HG03135 (cell line): ENCODE results near the gene CCDC87.
"Not testable (repeated sequence)": the region's sequence is repeated elsewhere in the genome, so short reads cannot be mapped to it uniquely, and the experiment has no call there.

ENCODE experiments used
- ATAC-seq: cut with Tn5 transposase; IDR thresholded peaks from one replicate; pipeline ENCODE4 v1.9.1; 2021; ENCODE audit warnings: mild to moderate bottlenecking, moderate library complexity; ENCODE audit not compliant: unreplicated experiment

Gene CCDC87, protein sequence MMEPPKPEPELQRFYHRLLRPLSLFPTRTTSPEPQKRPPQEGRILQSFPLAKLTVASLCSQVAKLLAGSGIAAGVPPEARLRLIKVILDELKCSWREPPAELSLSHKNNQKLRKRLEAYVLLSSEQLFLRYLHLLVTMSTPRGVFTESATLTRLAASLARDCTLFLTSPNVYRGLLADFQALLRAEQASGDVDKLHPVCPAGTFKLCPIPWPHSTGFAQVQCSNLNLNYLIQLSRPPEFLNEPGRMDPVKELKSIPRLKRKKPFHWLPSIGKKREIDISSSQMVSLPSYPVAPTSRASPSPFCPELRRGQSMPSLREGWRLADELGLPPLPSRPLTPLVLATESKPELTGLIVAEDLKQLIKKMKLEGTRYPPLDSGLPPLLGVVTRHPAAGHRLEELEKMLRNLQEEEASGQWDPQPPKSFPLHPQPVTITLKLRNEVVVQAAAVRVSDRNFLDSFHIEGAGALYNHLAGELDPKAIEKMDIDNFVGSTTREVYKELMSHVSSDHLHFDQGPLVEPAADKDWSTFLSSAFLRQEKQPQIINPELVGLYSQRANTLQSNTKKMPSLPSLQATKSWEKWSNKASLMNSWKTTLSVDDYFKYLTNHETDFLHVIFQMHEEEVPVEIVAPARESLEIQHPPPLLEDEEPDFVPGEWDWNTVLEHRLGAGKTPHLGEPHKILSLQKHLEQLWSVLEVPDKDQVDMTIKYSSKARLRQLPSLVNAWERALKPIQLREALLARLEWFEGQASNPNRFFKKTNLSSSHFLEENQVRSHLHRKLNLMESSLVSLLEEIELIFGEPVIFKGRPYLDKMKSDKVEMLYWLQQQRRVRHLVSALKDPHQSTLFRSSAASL

DNA sequence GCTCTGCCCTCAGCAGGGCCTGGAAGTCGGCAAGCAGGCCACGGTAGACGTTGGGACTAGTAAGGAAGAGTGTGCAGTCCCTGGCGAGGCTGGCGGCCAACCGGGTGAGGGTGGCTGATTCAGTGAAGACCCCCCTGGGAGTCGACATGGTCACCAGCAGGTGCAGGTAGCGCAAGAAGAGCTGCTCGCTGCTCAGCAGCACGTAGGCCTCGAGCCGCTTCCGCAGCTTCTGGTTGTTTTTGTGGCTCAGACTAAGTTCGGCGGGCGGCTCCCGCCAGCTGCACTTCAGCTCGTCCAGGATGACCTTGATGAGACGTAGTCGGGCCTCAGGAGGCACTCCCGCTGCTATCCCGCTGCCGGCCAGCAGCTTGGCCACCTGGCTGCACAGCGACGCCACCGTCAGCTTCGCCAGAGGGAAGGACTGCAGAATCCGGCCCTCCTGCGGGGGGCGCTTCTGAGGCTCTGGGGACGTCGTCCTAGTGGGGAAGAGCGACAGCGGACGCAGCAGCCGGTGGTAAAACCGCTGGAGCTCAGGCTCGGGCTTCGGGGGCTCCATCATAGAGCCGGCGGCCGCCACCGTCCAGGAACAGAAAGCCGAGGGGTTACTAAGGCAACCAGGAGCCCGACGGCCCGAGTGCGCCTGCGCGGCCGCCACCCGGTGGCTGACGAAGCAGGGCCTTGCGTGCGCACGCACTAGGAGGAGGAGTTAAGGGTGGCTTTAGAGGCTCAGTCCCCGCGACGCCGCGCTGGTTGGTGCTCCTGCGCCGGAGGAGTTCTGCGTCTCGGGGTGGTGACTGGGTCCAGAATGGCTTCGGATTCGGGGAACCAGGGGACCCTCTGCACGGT is at the start of gene CCDC87, which contains the start of gene CCS:
Gene CCDC87, minus strand, starts transcription at position 607 of the 846 bp plus-strand sequence. Its CDS starts 48 bp downstream, at position 559.
Gene CCS, plus strand, starts transcription at position 729 of the 846 bp plus-strand sequence. Its CDS starts 77 bp downstream, at position 806.
- ATAC-seq = peak; percentile 87

DNA sequence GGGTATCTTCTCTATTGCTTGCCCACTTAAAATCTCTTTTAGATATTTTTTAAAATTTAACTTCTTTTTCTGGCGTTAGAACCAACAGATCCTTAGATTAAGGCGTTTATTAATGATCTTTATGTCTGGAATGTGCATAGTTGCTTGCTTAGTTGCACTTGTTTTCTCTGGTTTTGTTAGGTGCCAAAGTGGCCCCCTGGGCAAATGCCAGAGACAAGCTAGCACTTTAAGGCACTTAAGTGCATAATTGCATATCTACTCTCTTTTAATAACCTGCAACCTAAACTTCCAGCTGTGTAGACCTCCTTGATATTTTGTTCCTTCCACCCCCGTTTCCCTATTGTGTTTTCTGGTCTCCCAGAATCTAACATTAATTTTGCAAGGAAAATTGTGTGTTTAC is 49.0 kb upstream of the CCDC87 start:
- no peak for ATAC-seq

DNA sequence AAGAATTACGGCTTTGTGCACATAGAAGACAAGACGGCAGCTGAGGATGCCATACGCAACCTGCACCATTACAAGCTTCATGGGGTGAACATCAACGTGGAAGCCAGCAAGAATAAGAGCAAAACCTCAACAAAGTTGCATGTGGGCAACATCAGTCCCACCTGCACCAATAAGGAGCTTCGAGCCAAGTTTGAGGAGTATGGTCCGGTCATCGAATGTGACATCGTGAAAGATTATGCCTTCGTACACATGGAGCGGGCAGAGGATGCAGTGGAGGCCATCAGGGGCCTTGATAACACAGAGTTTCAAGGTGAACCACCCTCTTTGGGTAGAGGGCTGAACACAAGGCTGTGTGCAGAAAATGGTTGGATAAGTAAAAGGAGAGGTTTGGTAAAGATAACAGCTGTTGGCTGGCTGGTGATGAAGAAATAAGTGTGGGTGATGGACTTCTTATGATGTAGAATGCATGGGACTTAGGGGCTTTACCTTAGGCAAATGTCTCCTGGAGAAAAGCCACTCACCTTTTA is 47.0 kb upstream of the CCDC87 start:
- not testable (repeated sequence) for ATAC-seq

DNA sequence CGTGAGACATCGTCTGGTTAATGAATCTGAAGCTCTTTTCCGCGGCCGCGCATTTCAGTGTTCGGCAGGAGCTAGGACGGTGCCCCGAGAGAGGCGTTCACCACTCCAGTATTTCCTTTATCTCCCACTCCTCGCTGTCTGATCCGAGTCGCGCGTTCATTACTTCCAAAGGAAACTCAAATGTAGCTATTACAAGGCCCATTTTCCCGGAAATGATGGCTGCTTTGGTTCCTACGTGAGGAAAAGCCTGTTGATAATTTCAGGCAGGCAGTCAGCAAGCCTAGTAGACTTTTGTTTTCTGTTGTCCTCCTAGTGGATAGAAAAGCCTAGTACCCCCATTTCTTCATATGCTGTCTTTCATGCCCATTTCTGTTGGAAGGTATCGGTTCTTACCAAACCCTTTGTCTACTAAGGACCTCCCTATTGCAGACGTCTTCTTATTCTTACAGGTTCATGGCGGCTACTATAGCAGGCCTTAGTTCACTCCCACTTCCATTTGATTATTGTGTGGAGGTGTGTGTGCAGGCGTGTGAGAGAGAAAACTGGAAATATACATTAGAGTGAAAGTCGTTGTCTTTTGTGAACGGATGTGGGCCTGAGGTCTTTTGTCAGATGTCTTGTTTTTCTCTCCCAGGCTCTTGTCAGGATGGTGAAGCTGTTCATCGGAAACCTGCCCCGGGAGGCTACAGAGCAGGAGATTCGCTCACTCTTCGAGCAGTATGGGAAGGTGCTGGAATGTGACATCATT is 46.4 kb upstream of the CCDC87 start:
- ATAC-seq = no peak

DNA sequence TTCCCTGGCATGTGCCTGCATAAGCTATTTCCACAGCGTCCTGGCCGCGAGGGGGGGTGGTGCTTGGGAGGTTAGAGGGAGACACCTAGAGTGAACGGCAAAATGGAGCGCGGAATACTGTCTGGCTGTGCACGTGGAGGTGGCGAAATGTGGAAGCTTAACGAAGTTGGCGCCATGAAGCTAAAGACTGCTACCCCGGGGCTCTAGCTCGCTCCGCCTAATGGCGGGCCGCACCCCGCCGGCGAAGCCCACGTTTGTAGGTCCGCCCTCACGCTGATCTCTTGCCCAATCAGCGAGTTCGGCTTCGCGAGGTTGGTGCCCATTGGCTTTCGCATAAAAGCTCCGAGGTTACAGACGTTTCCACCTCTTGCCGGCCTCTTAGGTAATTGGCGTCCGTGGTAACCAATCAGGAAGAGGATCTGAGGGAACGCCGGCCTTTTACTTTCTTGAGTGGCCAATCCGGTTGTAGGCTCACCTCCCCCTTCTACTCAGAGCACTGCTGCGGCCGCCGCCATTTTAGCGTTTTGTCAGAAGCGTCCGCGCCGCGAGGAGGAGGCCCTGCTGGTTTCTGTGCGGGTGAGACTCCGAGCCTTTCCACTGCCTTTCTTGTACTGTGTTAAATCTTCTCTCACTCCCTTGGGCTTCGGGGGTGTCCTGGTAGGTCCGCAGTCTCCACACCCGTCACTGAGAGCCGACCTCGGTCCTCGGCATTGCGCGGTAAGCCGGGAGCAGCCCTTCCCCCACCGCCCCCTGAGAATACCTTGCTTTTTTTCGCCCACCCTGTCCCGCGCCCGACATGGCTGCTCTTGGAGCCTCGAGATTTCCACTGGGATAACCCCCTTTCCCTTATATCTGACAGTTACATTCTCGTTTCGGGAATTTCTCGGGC is 45.6 kb upstream of the CCDC87 start, which contains the start of gene RBM4:
Gene RBM4, plus strand, starts transcription at position 527 of the 889 bp plus-strand sequence. CDS start 1,009 bp downstream, outside the sequence.
- peak; percentile 89 for ATAC-seq

DNA sequence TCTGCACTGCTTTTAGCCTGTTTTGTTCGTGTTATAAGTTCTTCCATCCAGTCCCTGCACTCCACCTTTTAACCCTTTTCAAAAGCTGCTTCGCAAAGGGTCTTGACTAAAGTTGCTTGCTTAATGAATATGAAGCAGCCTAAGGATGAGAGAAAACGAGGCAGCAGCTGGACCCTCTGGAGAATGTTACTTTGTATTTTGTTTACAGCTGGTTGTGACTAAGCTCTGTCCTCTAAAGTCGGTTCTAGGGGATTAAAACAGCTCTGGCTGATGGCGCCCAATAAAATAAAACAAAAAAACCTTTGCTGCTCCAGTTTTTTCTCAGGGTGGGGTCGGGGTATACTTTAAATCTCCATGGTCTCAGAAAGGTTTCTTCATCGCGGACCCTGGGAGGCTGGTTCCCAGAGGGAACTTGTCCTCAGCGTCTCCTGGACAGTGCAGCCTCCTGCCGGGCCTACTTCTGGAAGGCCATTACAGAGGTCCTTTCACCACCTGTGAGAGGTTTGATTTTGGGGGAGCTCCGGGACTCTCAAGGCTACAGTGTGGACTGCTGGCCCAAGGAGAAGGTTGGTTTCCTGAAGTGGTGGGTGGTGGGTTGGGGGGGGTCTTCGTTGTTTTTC is 44.8 kb upstream of the CCDC87 start:
- ATAC-seq = no peak

DNA sequence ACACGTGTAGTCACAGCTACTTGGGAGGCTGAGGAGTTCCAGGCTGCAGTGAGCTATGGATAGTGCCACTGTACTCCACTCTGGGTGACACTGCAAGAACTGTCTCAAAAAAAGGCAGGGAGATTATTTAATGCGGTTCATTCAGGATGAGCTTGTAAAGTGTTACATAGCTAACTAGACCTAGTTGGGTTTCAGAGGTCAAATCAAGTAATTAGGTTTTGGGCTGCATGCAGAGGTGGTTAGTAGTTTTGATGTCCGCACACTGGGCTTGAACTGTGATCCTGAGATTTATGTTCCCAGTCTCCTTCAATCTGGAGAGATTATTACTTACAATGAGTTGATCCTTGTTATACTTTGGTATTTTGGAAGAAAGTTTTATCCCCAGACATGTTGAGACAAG is 43.5 kb upstream of the CCDC87 start:
- ATAC-seq = no peak

DNA sequence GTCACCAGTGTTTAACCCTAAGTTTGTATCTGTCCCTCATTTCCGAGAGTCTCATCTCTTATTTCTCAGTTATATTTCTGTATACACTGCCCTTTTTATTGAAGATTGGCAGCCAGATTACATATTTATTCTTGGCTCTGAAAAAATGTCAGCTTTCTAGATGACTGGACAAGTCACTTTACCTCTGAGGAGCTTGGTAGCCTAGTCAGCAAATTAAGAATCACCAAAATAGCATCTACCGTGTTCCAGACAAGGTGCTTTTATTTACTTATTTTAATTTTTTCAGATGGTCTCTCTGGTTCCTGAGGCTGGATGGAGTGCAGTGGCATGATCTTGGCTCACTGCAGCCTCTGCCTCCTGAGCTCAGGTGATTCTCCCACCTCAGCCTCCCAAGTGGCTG is 40.1 kb upstream of the CCDC87 start:
- ATAC-seq = no peak

DNA sequence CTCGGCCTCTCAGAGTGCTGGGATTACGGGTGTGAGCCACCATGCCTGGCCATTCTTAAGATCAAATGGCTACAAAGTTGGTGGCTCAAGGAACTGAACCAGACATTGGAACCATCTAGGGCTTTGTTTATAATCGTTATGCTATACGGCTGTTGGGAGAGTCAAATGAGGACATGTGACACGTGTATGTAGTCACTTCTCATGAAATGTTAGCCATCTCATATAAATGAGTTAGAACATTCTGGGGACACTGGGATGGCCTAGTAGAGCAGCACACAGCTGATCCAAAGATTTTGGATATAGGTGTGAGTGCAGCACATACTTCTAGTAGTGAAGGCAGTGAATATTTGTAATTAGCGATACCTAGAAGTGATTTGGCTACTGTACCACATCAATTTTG is 39.0 kb upstream of the CCDC87 start:
- no peak for ATAC-seq

DNA sequence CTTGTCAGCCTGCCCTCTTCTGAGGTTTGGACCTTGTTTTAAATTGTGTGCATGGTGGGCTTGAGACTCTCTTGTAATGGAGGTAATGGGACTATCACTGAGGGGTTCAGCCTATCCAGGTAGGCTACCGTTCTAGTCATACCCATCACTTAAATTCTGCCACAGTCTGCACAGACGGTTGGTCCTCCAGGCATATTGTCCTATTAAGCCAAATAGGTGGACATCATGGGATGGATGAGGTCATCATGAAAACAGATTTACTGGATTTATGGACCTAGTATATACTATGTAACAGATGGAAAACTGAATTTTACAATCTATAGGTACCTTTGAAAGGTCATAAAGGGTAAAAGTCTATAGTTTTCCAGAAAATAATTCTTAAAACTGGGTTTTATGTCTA is 36.5 kb upstream of the CCDC87 start:
- no peak for ATAC-seq

DNA sequence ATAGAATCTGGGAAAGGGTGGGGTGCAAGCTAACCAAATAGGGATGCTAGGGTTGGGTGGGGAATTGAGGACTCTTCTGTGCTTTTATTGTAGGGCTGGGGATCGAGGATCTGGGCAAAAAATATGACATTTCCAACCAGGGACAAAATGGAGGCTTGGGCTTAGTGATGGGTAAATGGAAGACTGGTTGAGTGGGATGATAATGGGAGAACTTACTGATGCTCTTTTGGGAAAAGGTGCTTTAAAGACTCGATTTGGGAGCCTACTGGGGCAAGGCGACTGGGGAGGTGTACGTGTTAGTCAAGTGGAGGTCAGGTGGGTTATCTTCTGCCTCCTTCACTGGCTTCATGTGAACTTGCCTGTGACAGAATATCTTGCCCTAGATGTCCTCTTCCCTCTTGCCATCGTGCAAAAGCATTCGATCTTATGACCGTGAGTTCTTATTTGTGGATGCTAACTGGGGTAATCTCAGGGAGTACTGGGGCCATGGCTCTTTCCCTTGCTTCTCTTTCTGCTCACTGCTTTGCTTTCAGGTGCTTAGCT is 35.3 kb upstream of the CCDC87 start:
- ATAC-seq = no peak

DNA sequence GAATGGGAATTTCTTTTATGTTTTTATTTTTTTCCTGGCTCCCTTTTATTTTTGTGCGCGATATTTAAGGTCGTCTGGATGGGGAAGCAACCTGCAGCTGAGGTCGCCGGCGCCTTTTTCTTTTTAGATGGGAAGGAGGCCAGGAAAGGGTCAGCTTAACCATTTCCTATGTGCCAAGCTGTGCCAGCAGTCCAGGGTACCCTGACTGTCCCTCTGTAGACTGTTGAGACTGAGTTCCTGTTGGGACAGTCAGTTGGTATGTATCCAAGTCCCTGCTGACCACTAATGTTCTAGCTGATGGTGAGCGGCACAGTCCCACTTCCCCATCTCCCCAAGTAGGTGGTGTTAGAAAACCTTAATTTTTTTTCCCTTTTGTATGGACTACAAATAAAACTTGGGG is 34.1 kb upstream of the CCDC87 start:
- ATAC-seq = no peak

DNA sequence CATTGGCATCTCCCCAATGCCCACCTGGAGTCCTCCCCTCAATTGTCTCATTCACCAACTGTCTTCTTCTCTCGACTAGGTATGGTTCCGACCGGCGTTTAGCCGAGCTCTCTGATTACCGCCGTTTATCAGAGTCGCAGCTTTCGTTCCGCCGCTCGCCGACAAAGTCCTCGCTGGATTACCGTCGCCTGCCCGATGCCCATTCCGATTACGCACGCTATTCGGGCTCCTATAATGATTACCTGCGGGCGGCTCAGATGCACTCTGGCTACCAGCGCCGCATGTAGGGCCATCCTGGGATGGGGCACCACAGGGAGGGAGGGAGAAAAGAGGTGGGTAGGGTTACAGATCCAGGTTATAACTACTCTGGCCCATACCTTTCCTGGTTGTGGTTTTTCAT is 33.5 kb upstream of the CCDC87 start:
- ATAC-seq = no peak

DNA sequence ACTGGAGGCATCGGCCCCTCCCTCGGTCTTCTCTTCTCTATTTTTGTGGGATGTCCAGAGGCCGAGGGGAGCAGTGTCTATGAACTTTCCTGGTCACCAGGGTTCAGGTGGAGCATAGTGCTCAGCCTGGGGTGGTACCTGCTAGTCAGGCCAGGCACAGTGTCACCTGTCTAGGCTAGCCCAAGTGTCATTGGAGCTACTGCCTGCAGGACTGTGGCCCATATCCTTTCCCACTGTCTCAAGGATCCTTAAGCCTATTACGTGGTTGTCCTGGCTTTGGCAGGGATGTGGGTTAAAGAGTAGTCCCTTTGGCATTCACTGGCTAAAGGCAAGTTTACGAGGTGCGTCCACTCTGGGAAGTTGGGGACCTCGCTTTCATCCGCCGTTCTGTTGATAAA is 32.9 kb upstream of the CCDC87 start:
- no peak for ATAC-seq

DNA sequence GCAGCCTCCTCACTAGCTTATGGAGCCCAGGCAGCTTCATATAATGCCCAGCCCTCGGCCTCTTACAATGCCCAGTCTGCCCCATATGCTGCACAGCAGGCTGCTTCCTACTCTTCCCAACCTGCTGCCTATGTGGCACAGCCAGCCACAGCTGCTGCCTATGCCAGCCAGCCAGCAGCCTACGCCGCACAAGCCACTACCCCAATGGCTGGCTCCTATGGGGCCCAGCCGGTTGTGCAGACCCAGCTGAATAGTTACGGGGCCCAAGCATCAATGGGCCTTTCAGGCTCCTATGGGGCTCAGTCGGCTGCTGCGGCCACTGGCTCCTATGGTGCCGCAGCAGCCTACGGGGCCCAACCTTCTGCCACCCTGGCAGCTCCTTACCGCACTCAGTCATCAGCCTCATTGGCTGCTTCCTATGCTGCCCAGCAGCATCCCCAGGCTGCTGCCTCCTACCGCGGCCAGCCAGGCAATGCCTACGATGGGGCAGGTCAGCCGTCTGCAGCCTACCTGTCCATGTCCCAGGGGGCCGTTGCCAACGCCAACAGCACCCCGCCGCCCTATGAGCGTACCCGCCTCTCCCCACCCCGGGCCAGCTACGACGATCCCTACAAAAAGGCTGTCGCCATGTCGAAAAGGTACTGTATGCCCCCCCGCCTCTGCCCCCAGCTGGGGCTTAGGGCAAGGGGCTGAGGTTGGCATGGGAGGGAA is 32.3 kb upstream of the CCDC87 start:
- ATAC-seq = no peak

DNA sequence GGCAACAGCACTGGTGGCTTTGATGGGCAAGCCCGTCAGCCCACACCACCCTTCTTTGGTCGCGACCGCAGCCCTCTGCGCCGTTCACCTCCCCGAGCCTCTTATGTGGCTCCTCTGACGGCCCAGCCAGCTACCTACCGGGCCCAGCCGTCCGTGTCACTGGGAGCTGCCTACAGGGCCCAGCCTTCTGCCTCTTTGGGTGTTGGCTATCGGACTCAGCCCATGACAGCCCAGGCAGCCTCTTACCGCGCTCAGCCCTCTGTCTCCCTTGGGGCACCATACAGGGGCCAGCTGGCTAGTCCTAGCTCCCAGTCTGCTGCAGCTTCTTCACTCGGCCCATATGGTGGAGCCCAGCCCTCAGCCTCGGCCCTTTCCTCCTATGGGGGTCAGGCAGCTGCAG is 31.6 kb upstream of the CCDC87 start:
- no peak for ATAC-seq

DNA sequence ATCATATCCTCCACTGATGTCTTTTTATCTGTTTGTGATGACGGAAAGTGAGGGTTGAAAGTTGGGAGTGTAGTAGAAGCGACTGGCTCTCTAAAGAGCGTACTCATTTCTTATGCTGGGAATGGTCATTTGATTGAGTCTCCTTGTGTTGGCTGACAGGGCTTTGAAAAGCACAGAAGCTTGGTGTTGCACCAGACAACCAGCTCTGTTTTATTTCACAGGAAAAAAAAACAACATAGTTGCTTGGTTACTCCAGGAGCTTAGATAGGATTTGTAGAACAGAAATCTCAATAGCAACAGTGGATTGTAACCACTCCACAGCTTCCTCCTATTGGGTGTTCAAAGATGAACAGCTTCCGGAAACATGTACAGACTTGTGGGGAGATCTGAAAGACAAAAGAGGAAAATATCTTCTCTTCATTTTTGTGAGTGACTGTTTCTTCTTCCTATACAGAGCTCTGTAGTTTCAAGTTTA is 26.3 kb upstream of the CCDC87 start:
- no peak for ATAC-seq
